HG02973 (cell line): ENCODE measurements around the gene TBC1D22A.

Experiments
- ATAC-seq: cut with Tn5 transposase; IDR thresholded peaks from one replicate; pipeline ENCODE4 v1.9.1; 2021; ENCODE audit warnings: moderate library complexity; ENCODE audit not compliant: unreplicated experiment

The TBC1D22A gene

DNA sequence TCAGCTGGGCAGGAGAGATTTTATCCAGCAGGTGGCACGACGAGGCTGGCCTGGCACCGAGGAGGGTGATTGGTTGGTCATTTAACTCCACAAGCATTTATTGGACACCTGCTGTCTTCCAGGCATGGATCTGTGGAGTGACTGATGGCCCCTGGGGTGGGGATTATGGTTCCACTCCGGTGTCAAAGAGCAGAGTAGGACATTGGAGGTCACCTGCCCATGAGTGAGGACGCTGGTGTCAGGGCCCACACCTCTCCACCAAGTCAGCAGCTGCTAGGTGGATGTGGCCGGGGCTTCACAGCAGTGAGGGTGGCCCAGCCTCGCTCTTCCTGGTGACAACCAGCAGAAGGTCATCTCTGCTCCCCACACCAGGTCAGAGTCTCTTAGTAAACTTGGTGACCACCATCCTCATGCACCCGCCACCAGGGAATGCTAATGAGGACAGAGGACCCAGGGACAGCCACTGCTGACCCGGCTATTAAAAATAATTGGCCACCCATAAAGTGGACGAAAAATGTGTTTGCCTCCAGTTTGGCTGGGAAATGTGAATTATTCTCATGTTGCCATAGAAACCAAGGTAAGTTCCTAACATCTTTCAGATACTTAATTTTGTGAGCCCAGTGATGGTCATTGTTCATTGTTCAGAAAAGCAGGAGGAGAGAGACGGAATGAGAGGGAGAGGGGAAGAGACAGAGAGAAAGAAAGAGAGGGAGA, 428.7 kb downstream of the TBC1D22A start:
- ATAC-seq = no peak

DNA sequence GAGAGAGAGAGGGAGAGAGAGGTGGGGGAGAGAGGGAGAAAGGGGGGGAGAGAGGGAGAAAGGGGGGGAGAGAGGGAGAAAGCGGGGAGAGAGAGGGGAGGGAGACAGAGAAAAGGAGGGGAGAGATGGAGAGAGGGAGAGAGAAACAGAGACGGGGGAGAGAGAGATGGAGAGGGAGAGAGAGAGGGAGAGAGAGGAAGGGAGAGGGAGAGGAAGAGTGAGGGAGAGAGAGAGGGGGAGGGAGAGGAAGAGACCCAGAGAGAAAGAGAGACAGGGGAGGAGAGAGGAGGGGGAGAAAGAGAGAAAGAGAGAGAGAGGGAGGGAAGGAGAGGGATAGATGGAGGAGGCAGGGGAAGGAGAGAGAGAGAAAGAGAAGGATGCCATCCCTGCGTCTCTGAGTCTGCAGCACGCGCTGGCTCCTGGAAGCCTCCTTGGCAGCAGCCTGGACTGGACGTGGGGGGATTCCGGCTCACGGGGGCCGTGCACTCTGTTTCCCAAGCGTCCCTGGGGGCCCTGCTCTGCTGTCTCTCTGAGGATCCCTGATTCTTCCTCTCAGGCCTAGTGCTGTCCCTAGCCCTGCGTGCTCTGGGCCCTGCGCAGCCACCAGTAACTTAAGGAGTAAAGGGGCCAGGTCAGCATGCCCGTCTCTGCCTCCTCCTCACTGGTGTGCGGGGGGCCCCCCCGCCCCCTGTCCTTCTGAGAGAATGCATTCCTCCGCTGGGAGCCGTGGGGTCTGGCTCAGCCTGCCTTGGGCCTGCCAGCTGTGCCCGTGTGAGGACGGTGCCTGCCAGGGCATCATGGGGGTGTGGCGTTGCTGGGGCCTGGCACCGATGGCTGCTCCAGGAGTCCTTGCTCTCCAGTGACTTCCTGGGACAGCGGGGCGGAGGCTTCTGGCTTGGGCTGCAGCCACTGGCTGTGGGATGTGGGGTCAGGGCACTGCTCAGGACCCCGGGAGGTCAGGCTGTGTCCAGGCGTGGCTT, 429.5 kb downstream of the TBC1D22A start:
- no peak for ATAC-seq

GRCh38 chr22:47192651-47193437, 430.4 kb downstream of the TBC1D22A start:
- no peak for ATAC-seq

DNA sequence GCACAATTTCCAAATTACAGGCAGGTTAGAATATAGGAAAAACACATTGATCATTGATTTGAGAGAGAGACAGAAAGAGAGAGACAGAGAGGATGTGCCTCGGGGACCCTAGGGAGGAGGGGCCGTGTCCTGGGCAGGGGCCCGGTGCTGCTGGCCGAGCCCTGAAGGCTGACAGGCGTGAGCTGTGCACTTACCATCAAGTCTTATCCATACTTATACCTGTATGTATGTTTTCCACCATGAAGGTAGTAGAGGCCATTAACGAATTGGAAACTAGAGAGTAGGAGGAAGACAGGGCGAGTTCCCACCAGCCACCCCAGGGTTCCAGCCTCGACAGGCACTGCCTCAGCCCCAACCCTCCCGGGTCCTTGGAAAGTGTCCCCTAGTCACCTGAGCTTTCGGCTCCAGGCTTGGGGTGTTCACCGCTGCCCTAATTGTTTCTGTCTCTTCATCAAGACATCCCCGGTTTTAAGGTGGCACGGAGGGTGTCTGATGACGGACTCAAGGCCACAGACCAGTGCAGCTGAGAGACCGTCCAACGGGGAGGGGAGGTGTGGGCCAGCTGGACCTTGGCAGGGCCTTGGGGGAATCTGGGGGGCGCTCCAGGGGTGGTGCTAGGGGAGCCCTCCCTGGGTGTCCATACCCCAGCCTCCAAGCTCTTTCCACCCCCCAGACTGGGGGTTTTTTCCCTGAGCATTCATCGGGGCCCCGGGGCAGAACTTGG, 431.3 kb downstream of the TBC1D22A start:
- no peak for ATAC-seq

DNA sequence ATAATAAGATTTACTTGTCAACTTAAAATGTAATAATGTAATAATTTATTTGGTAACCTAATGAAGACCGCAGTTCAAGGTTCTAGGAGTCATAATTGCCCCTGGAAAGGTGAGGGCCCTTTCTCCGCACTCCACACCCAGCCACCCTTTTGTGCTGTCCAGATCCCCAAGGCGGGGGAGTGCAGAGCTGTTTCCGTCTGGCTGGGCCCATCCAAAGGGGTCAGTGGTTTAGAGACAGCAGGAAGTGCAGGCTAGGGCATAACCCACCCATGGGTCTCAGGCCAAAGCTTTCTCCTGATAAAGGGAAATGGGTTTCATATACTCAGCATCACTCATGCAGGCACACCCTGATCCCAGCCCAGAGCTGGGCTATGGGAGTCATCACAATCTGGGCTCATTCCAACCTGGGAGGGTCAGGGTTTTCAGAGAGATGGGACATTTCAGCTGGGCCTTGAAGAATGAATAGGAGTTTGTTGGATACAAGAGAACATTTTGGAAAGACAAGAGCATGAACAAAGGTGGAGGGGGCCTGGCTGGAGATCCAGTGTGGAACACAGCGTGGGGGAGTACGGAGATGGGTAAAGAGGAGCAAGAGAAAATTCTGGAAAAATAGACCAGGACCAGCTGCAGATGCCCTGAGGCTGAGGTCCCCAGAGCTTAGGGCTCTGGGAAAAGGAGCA, 432.2 kb downstream of the TBC1D22A start:
- no peak for ATAC-seq

DNA sequence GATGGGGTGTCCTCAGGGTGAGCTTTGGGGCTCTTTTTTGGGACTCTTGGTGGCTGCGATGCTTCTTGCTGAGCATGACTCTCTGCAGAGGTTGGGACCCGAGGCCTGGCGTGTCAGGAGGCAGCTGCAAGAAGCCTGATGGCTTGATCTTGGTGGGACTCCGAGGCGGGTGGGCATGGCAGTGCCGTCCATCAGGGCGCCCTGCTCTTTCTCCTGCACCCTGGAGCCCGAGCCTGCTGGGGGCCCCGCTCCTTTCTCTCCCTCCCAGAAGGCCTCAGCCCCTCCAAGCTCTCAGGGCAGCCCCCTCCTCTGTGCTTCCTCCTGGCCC, 432.7 kb downstream of the TBC1D22A start:
- ATAC-seq = no peak

DNA sequence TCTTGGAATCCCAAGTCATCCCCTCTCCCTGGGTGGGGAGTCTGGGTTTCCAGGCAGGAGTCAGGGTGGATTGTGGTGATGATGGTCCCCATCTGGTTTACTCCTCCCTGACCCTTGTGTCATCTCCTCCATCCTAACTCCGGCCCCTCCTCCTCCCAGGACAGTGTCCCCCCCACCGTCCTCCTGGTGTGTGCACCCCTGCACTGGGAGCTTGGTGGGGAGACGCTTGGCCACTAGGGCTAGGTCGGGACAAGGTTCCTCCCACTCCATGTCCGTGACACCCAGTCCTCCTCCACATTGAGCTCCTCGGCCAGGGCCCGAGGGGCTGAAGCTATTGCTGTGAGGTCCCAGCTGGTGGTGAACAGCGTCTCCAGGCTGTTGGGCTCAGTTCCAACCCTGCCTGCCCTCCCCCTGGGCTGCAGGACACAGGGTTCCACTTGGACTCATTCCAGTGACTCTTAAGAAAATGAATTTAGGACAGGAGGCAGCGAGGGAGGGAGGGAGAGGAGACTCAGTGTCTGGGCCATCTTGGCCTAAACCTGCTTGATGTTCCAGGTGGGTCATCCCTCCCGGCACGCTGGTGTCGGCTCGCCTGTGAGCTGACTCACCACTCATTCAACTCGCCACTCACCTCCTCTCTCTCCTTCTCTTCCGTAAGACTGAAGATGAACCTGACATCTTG, 433.2 kb downstream of the TBC1D22A start:
- no peak for ATAC-seq

DNA sequence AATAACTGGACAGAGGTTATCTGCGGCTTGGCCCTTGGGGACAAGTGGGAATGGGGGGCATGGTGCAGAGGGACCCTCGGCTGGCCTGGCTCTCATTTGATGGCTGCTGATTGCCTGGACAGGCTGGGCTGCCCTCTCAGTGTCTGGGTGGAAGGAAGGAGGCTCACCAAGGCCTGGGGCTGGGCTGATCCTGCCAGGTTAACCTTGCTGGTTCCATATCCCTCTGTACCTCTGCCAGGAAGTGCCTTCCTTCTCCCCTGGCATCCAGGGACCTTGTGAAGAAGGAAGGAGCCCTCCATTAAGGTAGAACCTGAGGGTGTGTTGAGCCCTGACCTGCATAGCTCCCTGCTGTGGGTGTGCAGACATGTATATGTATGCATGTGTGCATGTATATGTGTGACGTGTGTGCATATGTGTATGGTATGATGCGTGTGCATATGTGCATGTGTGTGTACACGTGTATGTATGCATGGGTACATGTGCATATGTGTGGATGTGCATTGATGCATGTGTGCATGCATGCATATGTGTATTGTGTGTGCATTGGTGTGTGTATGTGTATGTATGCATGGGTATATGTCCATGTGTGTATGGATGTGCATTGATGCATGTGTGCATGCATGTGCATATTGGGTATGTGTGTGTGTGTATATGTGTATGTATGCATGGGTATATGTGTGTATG, 433.9 kb downstream of the TBC1D22A start:
- no peak for ATAC-seq

GRCh38 chr22:47196881-47197772, 434.7 kb downstream of the TBC1D22A start:
- no peak for ATAC-seq

GRCh38 chr22:47197773-47198500, 435.5 kb downstream of the TBC1D22A start:
- ATAC-seq = no peak

- ATAC-seq = no peak
Observed at GRCh38 chr22:47198801-47199251, 436.4 kb downstream of the TBC1D22A start.

GRCh38 chr22:47199261-47199978, 437.0 kb downstream of the TBC1D22A start:
- ATAC-seq = no peak

DNA sequence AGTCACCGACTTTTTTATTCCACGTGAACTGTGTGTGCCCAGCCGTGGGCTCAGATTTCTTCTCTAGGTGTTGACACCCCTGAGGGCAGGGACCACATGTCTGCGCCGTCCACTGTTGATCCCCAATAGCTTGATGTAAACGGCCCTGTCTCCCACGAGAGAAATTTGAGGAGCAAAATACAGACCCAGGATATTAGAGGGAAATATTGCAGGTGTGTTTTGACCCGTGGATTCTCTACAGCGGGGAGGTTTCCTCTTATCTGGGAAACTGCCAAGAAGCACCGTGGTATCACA, 437.5 kb downstream of the TBC1D22A start:
- no peak for ATAC-seq

DNA sequence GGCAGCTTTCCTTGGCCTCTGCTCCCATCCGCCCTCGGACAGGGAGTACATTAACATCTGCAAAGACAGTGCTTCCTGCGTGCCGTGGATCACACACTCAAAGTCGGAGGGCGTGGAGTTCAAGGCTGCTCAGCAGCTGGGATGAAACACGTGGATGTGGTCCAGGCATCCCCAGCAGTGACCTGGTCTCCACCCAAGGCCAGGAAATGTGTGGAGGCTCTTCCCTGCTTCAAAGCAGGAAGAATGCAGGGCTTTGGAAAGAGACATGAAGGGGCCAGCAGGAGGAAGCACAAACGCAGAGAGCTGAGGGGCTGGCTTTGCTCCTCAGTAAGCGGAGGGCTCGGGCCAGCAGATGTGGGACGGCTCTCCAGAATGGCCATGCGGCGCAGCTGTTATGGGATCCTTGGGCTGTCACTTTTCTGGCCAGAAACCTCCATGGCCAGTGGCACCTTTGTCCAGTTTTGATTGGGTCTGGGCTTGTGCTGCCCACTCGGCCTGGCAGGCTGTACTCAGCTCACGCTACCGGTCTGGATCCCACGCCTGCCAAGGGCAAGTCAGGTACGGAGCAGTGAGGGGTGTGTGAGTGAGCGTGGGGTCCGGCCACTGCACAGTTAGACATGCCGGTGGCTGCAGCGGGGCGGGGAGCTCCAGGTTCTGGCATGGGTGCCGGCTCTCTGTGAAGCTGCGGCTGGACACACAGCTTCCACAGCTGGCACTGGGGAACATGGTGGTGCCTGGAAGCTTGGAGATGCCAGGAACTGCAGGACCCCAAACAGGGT, 438.0 kb downstream of the TBC1D22A start:
- ATAC-seq = no peak

DNA sequence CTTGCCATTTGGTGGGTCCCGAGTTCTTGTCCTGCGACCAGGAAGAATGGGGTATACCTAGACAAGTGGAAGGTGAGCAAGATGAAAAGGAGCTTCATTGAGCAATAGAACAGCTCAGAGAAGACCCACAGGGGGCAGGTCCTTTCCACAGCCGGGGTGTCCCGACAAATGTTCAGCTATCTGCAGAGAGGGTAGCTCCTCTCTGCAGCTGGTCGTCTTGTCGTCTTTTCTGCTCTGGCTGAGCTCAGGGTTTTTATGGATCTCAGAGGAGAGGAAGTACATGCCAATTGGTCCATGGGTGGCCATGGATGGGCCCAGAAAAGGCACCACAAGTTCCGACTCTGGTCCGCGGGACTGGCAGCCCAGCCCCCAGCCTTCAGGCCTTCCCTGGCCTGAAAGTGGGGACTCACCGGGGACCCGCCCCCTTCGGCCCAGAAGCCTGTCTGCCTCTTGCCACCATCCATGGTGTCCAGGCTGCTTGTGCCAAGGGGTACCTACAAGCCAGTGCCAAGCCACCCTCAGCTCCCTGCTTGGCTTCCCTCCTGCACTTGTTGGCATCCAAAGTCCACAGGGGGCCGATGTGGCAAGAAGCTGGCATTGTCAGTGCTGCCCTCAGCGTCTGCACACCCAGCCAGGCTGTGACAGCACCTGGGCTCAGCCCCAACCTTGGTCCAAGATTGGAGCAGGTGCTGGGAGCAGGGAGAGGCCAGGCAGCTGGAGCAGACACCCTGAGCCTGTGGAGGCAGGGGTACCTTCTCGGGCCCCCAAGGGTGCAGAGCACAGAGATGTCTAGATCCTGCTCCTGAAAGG, 438.9 kb downstream of the TBC1D22A start:
- ATAC-seq = no peak
